Uterus (tissue), 4 donors: Measurements from ENCODE around the gene GGCX. TPM values are rescaled to one million over a fixed set of nuclear protein-coding genes. Genes with fewer than 3 reads are reported as not detected.

ENCODE experiments used
- DNase-seq, 2 donors: peaks; one replicate each; pipeline ENCODE4 v3.0.0-alpha.2; 2019 to 2020
- H3K27ac ChIP-seq, 2 donors: fragments of 200-600 bp; sonication (generic); 1 replicate in 1 of 2; 2 replicates in 1 of 2; pipeline ENCODE4 v1.5.1; 2016 to 2018
- H3K27me3 ChIP-seq, 2 donors: fragments of 200-600 bp; sonication (generic); one replicate each; pipeline ENCODE4 v1.5.1; 2018 to 2019; ENCODE audit warnings: control low read depth in 1 of 2
- H3K36me3 ChIP-seq, 2 donors: fragments of 200-600 bp; sonication (generic); one replicate each; pipeline ENCODE4 v1.5.1; 2019; ENCODE audit warnings: control low read depth in 1 of 2
- H3K4me1 ChIP-seq, 2 donors: fragments of 200-600 bp; sonication (generic); one replicate each; pipeline ENCODE4 v1.5.1; 2018 to 2019; ENCODE audit warnings: control low read depth in 1 of 2
- H3K4me3 ChIP-seq, 2 donors: fragments of 200-600 bp; sonication (generic); 1 replicate in 1 of 2; 2 replicates in 1 of 2; pipeline ENCODE4 v1.5.1; 2018 to 2019; ENCODE audit warnings: mild to moderate bottlenecking in 1 of 2
- H3K9me3 ChIP-seq, 2 donors: fragments of 200-600 bp; sonication (generic); one replicate each; pipeline ENCODE4 v1.5.1; 2019; ENCODE audit warnings: control low read depth in 1 of 2
- POLR2A ChIP-seq, 2 donors: fragments of 450-650 bp; IDR thresholded peaks; one replicate each; pipeline ENCODE4 v1.6.1; 2016; ENCODE audit warnings: antibody characterized with exemption in 2 of 2, mild to moderate bottlenecking in 1 of 2, moderate library complexity in 1 of 2
- intact Hi-C: fragments of 100-400 bp; cut with DNase I; formaldehyde crosslinking; loops from one replicate; pipeline ENCODE4 v1.15.1; 2023; ENCODE audit warnings: low total_unique reads
- total RNA-seq, 4 donors: library from RNA; depleted of rRNA in 3 of 4; stranded (reverse); fragments of >200 nt in 3 of 4; gene quantifications; one replicate each; pipeline versions ENCODE4 v1.1.0 to v1.2.4, GENCODE V29; 2014 to 2023
- TF ChIP-seq, protein P1 (sequence below), 4 experiments: fragments of 200-600 bp in 2 of 4; fragments of 450-650 bp in 2 of 4; sonication (generic) in 2 of 4; IDR thresholded peaks; one replicate each; pipeline ENCODE4 v1.5.1; 2016 to 2019; ENCODE audit warnings: antibody characterized with exemption in 4 of 4, mild to moderate bottlenecking in 2 of 4, moderate library complexity in 1 of 4
- donor health status: DM: yes; HTN: yes; CAD: no.

GGCX gene
- total RNA-seq, 4 donors from 2014 or later = 14.1 to 54.1 (median 37.9) TPM

DNA sequence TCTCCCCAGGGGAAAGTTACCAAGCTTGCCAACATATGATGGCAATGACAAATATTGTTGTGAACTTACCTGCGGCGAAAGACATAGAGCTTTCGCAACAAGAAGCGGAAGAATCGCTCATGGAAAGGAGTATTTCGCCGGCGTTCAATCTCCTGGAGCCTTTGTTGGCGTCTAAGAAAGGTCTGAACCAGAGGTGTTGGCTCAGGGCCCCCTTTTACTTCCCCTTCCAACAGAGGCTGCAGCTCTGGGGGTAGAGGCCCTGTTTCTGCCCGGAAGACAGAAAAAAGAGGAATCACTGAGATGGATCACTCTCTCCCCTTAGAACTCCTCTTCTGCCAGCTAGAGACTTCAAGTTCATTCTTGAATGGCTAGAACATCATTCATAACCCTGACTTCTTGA lies 10.8 kb downstream of the GGCX start:
- Histone ChIP-seq H3K4me3 (no peak overlapping the region), H3K9me3 (no peaks in the 10 kb centered on the region), H3K36me3 (no peaks in the 10 kb centered on the region), H3K4me1 (no peaks in the 10 kb centered on the region), H3K27ac (peak overlapping the region; percentile 15 to 33), H3K27me3 (no peaks in the 10 kb centered on the region)
- TF ChIP-seq, protein P1, sequence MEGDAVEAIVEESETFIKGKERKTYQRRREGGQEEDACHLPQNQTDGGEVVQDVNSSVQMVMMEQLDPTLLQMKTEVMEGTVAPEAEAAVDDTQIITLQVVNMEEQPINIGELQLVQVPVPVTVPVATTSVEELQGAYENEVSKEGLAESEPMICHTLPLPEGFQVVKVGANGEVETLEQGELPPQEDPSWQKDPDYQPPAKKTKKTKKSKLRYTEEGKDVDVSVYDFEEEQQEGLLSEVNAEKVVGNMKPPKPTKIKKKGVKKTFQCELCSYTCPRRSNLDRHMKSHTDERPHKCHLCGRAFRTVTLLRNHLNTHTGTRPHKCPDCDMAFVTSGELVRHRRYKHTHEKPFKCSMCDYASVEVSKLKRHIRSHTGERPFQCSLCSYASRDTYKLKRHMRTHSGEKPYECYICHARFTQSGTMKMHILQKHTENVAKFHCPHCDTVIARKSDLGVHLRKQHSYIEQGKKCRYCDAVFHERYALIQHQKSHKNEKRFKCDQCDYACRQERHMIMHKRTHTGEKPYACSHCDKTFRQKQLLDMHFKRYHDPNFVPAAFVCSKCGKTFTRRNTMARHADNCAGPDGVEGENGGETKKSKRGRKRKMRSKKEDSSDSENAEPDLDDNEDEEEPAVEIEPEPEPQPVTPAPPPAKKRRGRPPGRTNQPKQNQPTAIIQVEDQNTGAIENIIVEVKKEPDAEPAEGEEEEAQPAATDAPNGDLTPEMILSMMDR (IDR thresholded peaks at IDR 0.05) = no peak
- no peak for TF ChIP-seq POLR2A (IDR thresholded peaks at IDR 0.05)
- intact Hi-C loops = no loop called here
- DNase-seq = no peak

DNA sequence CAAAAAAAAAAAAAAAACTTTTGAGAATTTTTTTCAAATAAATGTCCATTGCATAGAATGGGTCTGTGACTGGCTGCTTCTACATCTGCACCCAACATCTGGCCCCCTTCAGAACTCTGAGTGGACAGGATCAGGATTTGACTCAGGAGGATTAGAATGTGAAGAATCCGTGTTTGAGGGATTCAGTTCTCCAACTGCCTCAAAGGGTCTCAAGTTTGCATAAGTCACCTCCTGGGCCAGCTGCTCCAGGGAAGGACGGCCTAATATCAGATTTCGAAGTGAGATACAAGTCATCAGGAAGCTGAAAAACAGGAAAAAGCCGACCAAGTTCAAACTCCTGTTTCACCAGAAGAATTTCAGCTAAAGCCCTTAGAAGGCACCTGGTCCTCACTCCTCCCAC lies 11.5 kb downstream of the GGCX start:
- intact Hi-C loops = no loop called here
- TF ChIP-seq, protein P1 (IDR thresholded peaks at IDR 0.05) = no peak
- TF ChIP-seq POLR2A (IDR thresholded peaks at IDR 0.05) = no peak
- H3K9me3 ChIP-seq = no peaks in the 10 kb centered on the region
- H3K27ac ChIP-seq = no peak overlapping the region
- no peaks in the 10 kb centered on the region for H3K36me3 ChIP-seq
- peak in 1 of 2 donors; percentile 29 for DNase-seq
- no peaks in the 10 kb centered on the region for H3K27me3 ChIP-seq
- H3K4me1 ChIP-seq = no peaks in the 10 kb centered on the region
- H3K4me3 ChIP-seq = no peak overlapping the region

DNA sequence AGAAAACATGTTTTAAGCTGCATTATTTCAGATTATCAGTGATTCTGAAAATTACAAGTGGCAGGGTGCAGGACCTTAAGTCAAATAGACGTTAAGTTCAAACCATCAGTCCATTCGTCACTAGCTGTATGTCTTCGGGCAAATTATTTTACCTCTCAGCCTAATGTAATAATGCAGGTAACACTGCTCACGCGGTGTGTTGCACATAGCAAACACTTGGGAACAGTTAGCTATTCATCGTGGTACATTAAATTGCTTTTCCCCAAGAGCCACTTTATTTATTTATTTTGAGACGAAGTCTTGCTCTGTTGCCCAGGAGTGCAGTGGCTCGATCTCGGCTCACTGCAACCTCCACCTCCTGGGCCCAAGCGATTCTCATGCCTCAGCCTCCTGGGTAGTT lies 12.2 kb downstream of the GGCX start:
- H3K27ac ChIP-seq = no peak overlapping the region
- intact Hi-C loops = no loop called here
- no peaks in the 10 kb centered on the region for H3K36me3 ChIP-seq

DNA sequence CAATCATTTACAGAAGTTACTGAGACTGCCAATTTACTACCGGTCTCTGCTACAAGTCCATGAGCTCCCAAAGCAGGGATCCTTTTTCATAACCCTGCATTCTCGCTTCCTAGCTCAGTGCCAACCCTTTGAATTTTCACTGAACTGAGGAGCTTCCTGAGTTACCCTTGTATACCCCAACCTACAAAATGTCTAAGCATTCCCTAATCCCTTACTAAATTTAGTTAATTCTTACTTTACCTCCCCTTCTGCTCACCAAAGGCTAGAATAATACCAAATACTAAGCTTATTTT lies 12.7 kb downstream of the GGCX start:
- H3K27me3 ChIP-seq = no peaks in the 10 kb centered on the region
- no peak for TF ChIP-seq POLR2A (IDR thresholded peaks at IDR 0.05)
- TF ChIP-seq, protein P1 (IDR thresholded peaks at IDR 0.05) = no peak
- no peak for DNase-seq
- H3K4me1 ChIP-seq = no peaks in the 10 kb centered on the region
- no peak overlapping the region for H3K4me3 ChIP-seq
- intact Hi-C loops = no loop called here
- no peaks in the 10 kb centered on the region for H3K9me3 ChIP-seq
- H3K36me3 ChIP-seq = no peaks in the 10 kb centered on the region
- H3K27ac ChIP-seq = no peak overlapping the region

More for the DNA sequence above, 12.2 kb downstream of the GGCX start:
- no peaks in the 10 kb centered on the region for H3K9me3 ChIP-seq
- no peaks in the 10 kb centered on the region for H3K27me3 ChIP-seq
- H3K4me1 ChIP-seq = no peaks in the 10 kb centered on the region
- no peak for DNase-seq
- no peak overlapping the region for H3K4me3 ChIP-seq
- no peak for TF ChIP-seq POLR2A (IDR thresholded peaks at IDR 0.05)
- TF ChIP-seq, protein P1 (IDR thresholded peaks at IDR 0.05) = no peak

DNA sequence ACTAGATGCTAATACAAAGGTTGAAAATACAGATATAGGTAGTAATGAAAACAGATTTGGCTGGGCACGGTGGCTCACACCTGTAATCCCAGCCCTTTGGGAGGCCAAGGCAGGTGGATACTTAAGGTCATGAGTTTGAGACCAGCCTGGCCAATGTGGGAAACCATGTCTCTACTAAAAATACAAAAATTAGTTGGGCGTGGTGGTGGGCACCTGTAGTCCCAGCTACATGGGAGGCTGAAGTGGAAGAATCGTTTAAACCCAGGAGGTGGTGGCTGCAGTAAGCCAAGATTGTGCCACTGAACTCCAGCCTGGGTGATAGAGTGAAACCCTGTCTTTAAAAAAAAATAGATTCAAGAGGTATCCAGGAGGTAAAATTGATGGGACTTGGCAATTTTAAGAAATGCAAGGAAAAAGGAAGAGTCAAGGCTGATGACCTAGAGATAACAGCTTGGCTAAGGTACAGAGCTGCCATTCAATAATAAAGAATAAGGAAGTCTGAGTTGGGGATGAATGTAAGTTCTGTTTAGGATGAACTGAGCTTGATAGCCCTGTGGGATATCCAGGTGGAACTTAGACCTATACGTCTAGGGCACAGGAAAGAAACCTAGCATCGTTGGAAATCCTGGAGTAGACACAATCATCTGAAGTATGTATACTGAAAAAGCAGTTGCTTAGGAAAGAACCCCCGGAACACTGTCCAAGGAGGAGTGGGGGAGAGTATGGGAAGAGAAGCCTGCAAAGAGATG lies 13.3 kb downstream of the GGCX start:
- no peak for DNase-seq
- no peak overlapping the region for H3K4me3 ChIP-seq
- H3K27ac ChIP-seq = no peak overlapping the region
- no peaks in the 10 kb centered on the region for H3K27me3 ChIP-seq
- H3K36me3 ChIP-seq = no peaks in the 10 kb centered on the region
- H3K9me3 ChIP-seq = no peaks in the 10 kb centered on the region
- H3K4me1 ChIP-seq = no peaks in the 10 kb centered on the region
- TF ChIP-seq POLR2A (IDR thresholded peaks at IDR 0.05) = no peak
- intact Hi-C loops = no loop called here
